Activated T-helper 1 cell treated with Interleukin-2 at 50 U/mL for 16 hours (primary cell): Measurements from ENCODE around the gene FBXO17.
"Not testable (repeated sequence)": the region's sequence is repeated elsewhere in the genome, so short reads cannot be mapped to it uniquely, and the experiment has no call there.

ENCODE experiments used
- DNase-seq: peaks from one replicate; pipeline ENCODE4 v3.0.0-alpha.2; 2020; ENCODE audit warnings: low read depth

Gene FBXO17

DNA sequence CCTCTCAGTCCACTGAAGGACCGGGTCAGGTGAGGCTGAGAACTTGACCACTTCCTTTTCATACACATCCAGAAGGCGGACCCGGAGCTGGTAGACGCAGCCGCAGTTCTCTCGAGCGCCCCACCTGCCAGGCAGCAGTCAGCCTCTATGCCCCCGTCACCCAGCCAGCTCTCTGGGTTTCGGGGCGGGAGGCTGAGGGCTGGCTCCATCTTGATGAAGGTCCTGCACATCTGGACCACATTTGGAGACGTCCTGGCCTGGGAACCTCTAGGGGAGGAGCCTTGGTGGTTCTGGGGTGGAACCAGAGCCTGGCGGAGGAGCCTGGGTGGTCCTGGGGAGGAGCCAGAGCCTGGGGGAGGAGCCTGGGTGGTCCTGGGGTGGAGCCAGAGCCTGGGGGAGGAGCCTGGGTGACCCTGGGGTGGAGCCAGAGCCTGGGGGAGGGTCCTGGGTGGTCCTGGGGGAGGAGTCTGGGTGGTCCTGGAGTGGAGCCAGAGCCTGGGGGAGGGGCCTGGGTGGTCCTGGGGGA, 30.5 kb downstream of the FBXO17 start:
- no peak for DNase-seq

DNA sequence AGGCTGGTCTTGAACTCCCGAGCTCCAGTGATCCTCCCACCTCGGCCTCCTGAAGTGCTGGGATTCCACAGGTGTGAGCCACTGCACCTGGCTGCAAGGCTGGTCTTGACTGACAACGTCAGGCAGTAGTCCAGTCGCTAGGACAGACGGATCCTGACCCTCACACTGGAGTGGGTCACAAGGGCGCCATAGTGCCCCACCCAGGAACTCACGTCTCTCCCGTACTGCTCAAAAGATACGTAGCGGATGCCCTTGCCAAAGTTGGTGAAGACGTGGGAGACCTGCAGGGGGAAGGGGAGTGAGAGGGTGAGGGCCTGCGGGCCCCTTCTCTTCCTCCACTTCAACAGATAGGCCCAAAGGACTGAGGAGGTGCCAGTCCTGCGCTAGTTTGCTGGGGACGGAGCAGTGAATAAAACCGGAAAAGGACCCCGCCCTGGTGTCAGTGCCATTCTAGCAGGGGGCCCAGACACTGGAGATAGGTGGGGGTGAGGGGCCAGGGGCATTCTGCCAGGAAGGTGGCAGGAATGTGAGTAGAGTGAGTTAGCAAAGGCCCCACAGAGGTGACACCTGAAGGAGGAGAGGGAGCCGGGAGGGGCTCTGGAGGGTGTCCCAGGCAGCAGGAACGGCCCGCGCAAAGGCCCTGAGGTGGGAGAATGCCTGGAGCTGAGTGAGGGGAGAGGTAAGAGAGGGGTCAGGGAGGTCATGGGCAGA, 32.9 kb downstream of the FBXO17 start:
- no peak for DNase-seq

- no peak for DNase-seq
These were observed 33.6 kb downstream of the FBXO17 start for GRCh38 chr19:38941979-38942378.

GRCh38 chr19:38941466-38941865, 34.1 kb downstream of the FBXO17 start:
- not testable (repeated sequence) for DNase-seq

- DNase-seq = no peak
These were observed 35.6 kb downstream of the FBXO17 start for GRCh38 chr19:38939957-38940356.

DNA sequence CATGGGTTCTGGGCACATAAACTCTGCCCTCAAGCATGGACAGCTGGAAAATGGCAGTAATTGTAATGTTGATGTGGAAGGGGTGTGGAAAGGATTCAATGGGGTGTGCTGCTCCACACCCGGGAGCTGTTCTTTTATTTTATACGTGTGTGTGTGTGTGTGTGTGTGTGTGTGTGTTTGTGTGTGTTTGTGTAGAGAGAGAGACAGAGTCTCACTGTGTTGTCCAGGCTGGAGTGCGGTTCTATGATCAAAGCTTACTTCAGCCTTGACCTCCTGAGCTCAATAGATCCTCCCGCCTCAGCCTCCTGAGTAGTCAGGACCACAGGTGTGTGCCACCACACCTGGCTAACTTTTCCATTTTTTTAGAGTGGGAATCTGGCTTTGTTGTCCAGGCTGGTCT, 42.0 kb downstream of the FBXO17 start:
- DNase-seq = no peak

- no peak for DNase-seq
These were observed 42.9 kb downstream of the FBXO17 start for GRCh38 chr19:38932425-38933179.

GRCh38 chr19:38931521-38931793, 44.1 kb downstream of the FBXO17 start:
- DNase-seq = no peak

DNA sequence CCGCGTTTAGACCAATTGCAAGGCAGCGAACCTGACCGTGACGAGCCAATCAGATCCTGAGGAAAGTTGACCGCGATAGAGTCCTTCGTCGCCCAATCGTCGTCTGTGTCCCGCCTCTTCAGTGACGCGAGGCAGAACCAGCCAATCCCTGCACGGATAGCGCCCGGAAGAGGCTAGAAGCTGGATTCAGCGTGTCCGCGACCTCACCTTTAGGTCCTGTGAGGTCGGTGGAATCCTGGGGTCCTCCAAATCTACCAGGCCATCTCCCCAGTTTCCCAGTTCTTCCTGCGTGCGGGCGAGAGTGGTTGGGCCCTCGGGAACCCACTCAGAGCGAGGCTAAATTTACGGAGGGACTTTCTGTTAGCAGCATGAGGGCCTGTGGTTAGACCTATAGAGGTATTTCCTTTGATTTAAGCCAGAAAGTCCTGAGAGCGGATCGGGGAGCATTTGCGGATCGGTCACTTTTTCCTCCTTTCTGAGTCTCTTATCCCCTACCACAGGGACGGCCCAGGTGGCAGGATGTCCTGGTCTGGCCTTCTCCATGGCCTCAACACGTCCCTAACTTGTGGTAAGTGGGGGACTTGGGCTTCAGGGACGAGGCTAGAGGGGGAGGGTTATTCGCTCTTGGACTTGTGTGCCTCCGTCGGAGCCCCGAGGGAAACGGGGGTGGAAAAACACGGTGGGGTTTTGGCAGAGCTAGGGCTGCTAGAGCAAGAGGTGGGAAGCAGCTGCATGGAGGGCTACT, 44.6 kb downstream of the FBXO17 start, which contains the start of gene MRPS12:
Gene MRPS12 (plus strand): TSS at position 169 of the 745 bp plus-strand sequence. CDS start 351 bp downstream, at position 520.
- DNase-seq = peak; percentile 95

- DNase-seq = peak; percentile 88
These were observed 45.4 kb downstream of the FBXO17 start, which contains the start of gene SARS2 for GRCh38 chr19:38929929-38930775. Gene SARS2, minus strand, starts transcription at chr19:38930763. Its CDS starts 27 bp downstream, at chr19:38930736.

- DNase-seq = no peak
These were observed 47.0 kb downstream of the FBXO17 start for GRCh38 chr19:38928391-38929001.

- no peak for DNase-seq
These were observed 51.2 kb downstream of the FBXO17 start for GRCh38 chr19:38924388-38924787.

DNA sequence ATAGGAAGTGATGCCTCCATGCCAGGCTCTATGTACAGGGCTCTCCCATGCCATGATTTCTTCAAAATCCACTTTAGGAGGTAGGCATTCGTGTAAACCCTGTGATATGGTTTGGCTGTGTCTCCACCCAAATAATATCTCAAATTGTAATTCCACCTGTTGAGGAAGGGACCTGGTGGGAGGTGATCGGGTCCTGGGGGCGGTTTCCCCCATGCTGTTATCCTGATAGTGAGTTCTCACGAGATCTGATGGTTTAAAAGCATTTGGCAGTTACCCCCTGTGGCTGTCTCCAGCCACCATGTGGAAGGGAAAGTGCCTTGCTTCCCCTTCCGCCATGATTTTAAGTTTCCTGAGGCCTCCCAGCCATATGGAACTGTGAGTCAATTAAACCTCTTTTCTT, 53.1 kb downstream of the FBXO17 start:
- DNase-seq = no peak

DNA sequence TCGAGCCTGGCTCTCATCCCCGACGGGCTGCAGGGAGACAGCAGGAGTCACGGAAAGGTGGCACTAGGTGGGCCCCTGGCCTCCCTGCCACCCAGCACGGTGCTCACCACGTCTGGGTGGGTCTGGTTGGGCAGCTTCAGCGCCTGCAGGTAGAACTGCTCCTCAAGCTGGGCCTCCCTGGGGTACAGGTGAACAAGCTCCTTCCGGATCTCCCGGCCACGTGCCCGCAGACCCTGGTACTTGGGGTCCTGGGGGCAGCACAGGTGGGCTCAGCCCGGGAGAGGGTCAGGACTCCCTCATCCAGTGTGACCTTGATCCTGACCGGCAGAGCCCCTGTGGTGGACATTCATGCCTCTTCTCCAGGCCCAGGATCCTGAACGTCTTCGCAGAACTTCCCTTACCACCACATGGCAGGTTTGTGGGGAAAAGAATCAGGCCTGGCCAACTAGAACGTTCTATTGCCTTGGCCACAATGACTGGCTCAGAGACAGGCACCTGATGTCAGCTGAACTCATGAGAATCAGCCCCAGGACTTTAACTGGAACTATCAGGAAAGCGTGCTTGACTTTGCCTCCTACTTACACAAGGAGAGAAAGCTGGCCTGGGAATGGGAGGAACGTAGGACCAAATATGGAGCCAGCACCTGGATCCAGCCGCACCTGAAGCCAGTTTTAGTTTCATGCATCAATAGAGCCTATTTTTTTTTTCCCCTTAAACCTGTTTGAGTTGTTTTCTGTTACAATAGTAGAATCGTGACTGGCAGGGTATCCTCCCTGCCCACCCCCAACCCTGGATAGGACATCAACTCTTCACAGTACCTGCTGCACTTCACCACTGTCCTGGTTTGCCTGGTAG, 53.9 kb downstream of the FBXO17 start:
- no peak for DNase-seq

GRCh38 chr19:38920602-38921419, 54.7 kb downstream of the FBXO17 start:
- DNase-seq = no peak

GRCh38 chr19:38919837-38920601, 55.5 kb downstream of the FBXO17 start:
- DNase-seq = no peak

DNA sequence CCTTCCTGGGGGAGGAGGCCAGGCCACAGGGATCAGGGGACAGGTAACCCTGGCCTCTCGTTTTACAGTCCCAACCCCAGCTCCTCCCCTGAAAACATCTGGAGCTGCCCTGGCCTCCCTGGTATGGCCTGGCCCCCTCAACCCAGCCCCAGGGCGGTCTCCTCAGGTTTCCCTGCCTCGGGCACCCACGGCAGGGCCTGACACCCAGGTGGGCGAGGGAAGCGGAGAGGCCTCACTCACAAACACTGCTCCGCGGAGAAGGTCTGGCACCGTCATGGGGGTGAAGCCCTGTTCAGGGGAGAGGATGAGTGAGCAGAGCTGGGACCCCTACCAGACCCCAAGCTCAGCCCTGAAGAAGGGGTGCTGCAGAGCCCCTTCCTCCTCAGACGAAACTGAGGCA, 57.0 kb downstream of the FBXO17 start:
- DNase-seq = no peak

GRCh38 chr19:38917921-38918491, 57.5 kb downstream of the FBXO17 start:
- DNase-seq = no peak
